Effector CD8-positive, alpha-beta T cell (primary cell): Measurements from ENCODE around the gene SFSWAP.
"Not testable (repeated sequence)": the region's sequence is repeated elsewhere in the genome, so short reads cannot be mapped to it uniquely, and the experiment has no call there.

ENCODE experiments used
- DNase-seq: peaks from one replicate; lab custom pipeline; 2025; lab: John Stamatoyannopoulos, UW

SFSWAP gene

DNA sequence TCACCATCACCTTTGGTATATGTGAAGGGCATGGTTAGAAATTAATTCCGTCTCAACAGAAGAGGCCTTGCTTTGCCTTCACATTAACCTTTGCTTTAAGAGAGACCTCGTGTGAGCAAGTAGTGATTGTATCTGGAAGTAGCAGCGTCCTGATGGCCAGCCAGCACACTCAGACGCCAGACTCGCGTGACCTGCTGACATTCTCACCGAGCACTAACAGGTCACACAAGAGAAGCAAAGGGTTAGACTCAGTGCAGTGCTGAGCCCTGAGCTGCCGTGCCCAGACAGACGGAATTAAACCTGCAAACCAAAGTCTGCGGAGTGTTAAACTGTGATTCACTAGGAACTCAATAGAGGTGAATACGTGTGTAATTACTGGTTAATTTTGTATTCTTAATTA is 77.2 kb downstream of the SFSWAP start:
- DNase-seq: no peak

DNA sequence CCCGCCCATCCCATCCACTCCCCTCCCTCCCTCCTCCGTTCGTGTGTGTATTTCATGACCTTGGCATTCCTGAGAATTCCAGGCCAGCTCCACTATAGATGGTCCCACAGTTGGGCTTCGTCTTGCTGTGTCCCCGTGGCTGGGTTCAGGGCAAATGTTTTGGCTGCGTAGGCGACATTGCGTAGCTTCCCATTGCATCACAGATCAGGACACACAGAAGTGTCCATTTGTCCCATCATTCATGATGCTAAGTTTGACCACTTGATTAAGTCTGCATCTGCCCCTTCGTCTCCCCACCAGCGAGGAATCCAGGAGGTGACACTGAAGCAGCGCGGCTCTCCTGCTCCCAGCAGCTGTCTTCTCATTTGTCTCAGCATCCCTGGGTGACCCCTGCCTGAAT is 78.7 kb downstream of the SFSWAP start:
- no peak for DNase-seq

DNA sequence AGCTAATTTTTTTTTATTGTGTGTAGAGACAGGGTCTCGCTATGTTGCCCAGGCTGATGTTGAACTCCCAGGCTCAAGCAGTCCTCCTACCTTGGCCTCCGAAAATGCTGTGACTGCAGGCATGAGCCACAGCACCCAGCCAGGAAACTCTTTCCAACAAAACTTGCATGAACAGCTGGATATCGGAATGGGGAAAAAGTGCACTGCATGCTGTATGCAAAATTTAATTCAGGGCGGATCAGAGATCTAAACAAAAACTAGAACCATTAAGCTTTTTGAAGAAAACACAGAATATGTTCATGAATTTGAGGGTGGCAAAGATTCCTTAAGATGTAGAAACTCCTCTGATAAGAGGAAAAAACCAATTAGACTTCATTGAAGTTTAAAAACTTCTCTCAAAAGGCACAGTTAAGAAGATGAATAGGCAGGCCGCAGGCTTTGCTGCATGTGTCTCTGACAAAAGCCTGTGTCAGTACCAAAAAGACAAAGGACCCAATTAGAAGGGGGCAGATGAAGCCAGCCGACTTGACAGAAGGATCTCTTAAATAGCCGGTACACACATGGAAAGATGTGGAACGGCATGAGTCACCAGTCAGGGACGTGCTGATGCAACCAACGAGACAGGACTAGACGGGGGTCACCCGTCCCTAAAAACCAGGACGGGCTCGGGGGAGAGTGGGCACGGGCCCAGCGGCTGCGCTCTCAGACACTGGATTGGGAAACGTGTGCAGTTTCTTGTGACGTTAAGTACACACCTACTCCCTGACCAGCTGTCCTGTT is 82.5 kb downstream of the SFSWAP start:
- DNase-seq: no peak

DNA sequence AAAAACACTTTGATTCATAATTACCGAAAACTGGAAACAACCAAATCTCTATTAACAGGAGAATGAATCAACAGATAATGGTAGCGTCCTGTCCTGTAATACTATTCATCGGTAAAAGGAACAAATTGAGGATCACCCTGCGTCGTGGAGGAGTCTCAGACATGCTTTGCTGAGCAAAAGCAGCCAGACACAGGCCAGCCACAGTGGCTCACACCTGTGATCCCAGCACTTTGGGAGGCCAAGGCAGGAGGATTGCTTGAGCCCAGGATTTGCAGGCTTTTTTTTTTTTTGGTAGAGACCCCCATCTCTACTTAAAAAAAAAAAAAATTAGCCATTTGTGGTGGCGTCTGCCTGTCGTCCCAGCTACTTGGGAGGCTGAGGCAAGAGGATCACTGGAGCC is 83.2 kb downstream of the SFSWAP start:
- no peak for DNase-seq

DNA sequence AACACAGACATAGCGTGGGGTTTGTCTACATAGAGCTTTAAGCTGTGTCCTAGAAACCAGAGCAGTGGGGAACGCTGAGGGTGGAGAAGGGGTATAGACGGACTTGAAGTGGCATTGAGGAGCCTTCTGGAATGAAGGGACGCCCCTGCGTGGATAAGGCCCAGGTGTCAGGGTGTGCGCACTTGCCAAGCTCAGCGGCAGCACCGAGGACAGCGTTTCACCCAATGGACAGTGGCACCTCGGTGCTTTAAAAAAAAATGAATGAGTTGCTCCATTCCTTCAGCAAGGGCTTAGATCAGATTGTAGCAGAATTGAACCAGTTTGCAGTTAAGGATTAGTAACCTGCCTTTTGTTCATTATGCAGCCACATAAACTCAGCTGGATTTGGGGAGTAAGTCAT is 83.7 kb downstream of the SFSWAP start:
- no peak for DNase-seq

DNA sequence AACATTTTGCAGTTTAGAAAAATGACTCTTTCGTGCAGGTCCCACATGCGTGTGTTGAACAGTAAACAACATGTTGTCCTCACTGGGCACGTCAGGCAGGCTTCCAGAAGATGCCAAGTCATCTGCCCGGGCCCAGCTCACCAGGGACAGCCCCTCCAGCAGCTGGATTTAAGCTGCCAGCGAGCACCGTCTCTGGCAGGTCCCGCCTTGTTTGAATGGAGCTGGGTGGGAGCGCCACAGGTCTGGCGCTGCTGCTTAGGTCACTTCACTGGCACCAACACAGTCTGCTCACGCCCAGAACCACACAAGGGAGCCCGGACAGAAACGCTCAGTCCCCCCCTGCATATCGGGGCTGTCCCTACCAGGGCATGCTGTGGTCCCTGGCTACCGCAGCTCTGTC is 84.2 kb downstream of the SFSWAP start:
- no peak for DNase-seq

DNA sequence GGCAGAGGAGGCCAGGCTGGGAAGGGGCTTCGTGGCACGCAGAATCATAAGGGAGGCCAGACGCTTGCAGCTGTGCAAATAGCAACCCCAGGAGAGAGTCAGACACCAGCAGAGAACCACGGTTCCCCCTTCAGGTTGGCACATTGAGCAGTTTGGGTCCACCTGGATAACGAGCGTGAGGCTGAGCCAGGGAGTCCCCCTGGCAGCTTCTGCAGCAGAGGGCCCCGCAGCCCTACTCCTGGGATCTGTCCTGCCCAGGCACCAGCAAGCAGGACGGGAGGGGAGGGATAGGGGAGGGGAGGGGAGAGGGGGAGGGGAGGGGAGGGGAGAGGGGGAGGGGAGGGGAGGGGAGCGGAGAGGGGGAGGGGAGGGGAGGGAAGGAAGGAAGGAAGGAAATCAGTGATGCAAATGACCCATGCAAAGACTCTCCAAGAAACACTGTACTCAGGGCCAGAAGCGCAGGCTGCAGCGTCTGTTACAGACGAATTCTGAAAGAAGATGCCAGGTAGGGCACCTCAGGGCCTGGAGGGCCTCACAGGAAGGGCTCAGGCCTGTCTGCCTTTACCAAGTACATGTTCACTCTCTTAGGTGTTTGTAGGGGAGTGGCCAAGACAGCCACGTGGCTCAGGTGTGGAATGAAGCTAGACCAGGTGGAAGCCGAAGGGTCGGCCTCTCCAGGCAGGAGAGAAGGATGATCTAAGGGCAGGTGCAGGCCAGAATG is 85.0 kb downstream of the SFSWAP start:
- no peak for DNase-seq

DNA sequence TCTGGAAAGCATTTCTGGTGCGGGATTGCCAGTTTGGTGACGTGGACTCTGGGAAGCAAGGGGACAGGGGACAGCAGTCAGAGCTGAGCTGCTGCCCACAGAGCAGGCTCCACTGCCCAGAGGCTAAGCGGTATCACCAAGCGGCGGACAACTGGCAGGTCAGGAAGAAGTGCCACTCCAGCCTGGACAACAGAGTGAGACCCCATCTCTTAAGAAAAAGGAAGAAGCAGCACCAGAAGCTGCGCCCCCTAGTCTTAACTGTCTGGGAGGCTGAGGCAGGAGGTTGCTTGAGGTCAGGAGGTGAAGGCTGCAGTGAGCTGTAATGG is 85.5 kb downstream of the SFSWAP start:
- DNase-seq: no peak

DNA sequence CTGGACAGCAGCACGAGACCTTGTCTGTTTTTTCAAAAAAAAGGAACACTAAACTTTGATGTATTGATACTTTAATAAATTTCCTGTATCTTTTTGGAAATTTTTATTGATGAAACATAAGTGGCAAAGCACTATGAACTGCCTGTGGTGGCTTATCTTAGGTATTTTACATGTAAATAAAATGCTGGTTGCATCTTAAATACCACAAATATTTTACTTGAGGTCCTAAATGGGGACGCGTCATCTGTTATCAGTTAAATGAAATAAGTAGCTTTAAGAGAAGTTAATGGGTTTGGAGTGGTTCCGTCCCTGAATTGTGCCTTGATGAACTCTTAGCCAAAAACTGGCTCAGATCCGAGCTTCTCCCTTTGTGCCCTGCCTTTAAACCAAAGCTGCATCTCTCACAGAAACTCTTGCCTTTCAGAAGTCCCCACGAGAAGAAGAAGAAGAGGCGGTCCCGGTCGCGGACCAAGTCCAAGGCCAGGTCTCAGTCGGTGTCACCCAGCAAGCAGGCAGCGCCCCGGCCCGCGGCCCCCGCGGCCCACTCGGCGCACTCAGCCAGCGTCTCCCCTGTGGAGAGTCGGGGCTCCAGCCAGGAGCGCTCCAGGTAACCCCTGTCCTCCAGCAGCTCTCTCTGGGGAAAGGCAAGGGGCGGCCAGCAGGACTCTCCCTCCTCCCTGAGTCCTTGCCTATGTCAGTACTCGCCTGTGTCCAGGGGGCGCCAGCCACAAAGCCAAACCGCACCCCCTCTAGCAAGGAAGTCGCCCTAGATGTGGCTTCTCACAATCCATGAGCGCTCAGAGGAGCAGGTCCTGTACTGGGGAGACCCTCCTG is 86.1 kb downstream of the SFSWAP start:
- no peak for DNase-seq

DNA sequence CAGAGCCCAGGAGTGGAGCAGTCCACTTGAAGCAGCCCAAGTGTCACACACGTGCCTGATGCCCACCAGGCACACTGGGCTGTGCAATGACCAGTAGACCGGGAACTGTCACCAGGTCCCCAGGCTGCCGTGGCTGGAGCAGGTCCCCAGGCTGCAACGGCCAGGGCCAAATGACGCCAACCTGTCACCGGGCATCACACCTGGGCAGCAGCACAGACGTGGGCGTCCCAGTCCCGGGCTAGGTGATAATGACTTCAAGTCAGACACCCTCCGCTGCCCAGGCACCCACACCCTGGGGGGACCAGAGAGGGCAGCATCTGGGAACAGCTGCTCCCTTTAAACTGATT is 86.7 kb downstream of the SFSWAP start:
- DNase-seq: no peak

DNA sequence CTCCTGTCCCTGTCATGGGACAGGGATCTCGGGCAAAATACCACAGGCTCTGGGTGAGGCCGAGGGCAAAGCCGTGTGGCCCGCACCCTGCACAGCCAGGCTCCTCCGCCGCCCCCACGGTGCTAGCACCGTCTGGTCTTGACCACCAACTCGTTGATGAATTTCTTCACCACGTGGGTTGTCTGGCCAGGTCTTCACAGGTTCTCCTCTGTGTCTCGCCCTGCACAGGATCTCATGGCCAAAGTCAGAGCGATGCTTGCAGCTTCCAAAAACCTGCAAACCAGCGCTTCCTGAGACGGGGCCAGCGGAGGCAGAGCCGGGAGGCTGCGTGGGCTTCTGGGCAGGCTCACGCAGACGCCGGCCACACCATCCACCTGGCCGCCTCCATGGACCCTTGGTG is 88.3 kb downstream of the SFSWAP start:
- DNase-seq: no peak

DNA sequence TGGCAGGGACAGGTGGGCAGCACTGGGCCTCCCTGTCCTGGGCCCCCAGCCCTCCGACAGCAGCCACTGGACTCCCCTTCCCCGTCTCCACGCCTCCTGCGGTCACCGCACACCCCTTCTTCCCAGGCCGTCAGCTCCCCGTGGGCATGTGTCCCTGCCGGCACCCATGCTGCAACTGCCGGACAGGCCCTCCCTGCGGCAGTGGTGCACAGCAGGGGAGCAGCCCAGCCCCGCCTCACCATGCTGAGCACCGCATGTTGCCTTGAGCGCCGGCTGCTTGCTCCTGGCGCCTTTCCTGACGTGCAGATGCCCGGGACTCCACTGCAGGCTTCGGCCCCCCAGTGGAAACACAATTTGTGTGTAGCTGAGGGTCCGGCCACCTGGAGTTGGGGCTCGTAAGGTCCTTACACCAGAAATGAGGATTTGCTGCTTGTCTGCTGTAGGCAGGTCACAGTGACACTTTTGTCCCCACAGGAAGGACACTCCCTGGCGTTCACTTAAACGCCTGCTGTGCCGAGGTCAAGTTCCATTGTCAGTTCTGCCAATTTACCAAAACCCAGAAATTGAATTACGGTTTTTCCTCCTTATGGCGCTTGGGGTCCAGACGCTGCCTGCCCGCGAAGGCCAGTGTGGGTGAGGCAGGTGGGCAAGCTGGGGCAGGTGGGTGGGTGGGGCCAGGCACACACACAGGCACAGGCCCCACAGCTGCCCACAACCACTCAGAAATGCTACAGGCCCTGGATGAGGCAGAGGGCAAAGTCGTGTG is 89.1 kb downstream of the SFSWAP start:
- no peak for DNase-seq

DNA sequence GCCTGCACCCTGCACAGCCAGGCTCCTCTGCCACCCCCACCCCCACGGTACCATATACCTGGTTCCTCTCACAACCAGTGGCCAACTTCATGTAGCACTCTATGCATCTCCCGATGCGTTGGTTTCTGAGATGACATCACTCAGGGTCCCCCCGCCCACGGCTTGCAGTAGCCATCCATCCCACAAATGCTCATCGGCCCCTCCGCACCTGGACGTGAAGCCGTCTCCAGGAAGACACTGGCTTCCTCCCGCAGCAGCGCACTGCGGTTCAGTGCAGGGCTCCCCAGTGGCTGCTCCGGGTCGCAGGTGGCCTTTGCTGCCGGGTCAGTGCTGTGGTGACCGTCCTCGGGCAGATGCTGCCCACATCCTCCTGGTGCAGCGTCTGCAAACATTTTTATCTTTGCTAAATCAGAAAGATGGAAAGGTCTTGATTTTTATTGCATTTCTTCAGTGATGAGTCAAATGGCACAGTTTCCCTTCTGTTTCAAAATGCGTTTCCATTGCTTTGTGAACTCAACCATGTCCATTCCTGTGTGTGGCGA is 89.8 kb downstream of the SFSWAP start:
- no peak for DNase-seq

DNA sequence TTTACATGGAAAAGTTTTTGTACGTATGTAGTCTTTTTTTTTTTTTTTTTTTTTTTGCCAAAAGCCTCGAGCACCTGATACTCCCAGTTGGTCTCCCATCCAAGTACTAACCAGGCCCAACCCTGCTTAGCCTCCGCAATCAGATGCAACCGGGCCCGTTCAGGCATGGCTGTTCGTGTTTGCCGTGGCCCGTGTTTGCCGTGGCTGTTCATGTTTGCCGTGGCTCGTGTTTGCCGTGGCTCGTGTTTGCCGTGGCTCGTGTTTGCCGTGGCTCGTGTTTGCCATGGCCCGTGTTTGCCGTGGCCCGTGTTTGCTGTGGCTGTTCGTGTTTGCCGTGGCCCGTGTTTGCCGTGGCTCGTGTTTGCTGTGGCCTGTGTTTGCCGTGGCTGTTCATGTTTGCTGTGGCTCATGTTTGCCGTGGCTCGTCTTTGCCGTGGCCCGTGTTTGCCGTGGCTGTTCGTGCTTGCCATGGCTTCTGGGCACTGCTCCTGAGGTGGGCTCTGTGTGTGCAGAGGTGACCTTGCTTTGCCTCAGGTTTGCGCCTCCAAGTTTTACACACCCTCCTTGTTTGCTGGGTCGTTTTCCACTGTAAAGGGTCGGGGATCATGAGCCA is 90.5 kb downstream of the SFSWAP start:
- no peak for DNase-seq

DNA sequence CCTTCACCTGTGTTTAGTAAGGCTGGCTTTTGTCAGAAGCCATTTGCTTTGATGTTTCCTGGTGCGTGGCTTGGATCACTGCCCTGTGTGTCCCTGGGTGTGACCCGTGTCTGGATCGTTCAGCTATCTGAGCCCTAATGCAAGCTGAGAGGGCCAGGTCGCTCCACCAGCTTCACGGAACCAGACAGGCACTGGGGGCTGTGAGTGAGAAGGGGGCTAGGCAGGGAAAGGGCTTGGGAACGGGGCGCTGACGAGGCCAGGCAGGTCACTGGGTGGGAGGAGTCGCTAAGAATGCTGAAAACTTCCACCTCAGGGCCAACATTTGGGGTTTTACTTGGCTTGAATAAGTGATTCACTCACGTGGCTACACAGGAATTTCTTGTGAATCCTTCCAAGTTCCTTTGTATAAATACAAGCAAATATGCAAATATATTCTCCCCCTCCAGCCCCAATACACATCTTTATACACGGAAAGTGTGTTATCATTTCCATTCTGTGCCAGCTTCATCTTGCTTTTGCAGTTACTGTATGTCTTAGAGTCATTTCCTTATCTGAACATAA is 93.2 kb downstream of the SFSWAP start:
- DNase-seq: no peak

DNA sequence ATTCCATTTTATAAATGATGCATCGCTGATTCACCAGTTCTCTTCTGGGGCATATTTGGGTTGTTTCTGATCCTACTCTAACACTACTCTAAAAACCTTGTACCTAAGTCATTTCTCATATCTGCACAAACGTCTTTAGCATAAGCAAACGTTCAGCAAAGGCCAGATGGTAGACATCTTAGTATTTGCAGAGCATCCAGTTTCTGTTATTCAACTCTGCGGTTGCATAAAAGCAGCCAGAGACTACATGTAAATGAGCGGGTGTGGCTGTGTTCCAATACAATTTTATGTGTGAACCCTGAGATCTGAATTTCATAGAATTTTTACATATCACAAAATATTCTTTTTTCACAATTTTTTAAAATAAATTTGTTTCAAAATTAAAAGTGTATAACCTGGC is 94.5 kb downstream of the SFSWAP start:
- no peak for DNase-seq

DNA sequence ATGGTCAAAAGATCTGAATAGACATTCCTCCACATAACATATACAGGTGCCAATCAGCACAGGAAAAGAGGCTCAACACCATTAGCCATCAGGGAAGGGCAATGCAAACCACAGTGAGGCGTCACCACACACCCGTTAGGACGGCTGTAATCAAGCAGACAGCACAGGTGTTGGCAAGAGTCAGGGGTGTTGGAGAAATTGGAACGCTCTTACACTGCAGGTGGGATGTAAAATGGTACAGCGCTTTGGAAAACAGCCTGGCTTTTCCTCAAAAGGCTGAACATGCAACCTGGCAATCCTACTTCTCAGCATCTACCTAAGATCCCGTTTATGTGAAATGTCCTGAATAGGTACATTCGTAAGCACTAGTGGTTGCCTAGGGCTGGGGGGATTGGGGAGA is 95.8 kb downstream of the SFSWAP start:
- DNase-seq: no peak

DNA sequence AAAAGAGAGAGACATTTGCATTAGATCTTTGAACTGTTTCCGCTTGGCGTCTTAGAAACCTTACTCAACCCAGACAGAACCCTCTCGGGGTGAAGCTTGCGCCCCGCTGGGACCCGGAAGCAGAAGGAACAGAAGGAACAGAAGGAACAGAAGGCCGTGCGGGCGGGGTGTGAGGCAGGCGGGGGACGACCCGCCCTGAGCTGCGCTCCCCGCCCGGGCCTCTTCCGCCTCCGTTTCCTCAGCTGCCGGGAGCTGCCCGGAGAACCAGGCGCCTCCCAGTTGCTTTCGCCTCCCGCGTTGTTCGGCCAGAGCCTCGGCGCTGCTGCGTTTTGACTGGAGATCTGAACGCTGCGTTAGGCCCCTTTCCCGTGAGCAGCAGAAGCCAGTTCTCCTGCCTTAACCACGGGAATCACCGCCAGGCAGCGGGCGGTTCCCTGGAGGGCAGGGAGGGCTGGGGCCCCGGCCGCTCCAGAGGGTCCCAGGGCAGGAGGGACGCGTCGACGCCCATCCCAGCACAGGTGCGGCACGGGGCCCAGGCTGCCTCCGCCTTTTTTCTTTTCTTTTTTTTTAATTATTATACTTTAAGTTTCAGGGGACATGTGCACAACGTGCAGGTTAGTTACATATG is 98.0 kb downstream of the SFSWAP start:
- DNase-seq: no peak

DNA sequence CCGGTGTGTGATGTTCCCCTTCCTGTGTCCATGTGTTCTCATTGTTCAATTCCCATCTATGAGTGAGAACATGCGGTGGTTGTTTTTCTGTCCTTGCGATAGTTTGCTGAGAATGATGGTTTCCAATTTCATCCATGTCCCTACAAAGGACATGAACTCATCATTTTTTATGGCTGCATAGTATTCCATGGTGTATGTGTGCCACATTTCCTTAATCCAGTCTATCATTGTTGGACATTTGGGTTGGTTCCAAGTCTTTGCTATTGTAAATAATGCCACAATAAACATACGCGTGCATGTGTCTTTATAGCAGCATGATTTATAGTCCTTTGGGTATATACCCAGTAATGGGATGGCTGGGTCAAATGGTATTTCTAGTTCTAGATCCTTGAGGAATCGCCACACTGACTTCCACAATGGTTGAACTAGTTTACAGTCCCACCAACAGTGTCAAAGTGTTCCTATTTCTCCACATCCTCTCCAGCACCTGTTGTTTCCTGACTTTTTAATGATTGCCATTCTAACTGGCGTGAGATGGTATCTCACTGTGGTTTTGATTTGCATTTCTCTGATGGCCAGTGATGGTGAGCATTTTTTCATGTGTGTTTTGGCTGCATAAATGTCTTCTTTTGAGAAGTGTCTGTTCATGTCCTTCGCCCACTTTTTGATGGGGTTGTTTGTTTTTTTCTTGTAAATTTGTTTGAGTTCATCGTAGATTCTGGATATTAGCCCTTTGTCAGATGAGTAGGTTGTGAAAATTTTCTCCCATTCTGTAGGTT is 98.8 kb downstream of the SFSWAP start:
- DNase-seq: not testable (repeated sequence)

DNA sequence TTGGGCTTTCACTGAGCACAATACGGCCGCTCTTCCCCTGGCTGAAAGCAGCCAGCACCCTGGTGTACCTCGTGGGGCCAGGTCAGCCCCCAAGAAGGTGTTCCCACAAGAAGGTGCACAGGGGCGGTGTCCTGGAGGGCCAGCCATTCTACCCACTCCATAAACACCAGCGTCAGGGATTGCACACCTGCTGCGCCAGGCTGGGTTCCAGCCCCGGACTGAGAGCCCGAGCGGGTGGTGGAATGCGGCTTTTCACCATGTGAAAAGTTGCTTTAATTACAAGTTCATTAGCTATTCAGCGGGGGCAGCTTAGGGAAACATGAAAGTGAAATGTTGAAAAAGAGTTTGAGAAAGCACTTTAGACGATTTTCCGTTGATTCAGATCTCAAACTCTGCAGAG is 99.8 kb downstream of the SFSWAP start:
- DNase-seq: no peak
